GM12864 (cell line): ENCODE results near the gene KCNA10.
A peak's percentile ranks its signal among the peaks of the same experiment; 100 is the strongest.

Source experiments
- DNase-seq: peaks from one replicate; pipeline ENCODE4 v3.0.0-alpha.2; 2011; ENCODE audit warnings: low read depth
- H3K4me3 ChIP-seq: 2 replicates; pipeline ENCODE4 v1.5.1; 2011; ENCODE audit warnings: mild to moderate bottlenecking, low read depth, low read length, control low read depth
- TF ChIP-seq, protein P1 (sequence below): IDR thresholded peaks from 2 replicates; pipeline ENCODE4 v1.5.1; 2011; ENCODE audit warnings: low read depth, mild to moderate bottlenecking, moderate library complexity, low read length, control low read depth, inconsistent platforms; ENCODE audit errors: missing control alignments

KCNA10 gene

DNA sequence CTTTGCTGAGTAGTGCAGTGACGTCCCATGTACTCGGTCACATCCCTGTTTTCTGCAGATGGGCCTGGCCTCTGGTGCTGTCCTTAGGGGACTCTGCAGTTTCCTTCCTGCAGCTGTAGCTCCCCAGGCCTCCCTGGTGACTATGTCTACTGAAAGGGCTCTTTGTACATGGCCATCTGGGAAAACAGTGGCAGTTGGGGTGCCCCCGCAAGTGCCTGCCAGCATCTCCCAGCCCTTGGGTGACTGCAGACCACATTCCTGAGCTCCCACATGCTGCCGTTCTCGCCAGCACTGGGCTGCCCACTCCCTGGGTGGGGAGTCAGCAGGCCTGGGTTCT, 37.5 kb upstream of the KCNA10 start:
- TF ChIP-seq, protein P1, sequence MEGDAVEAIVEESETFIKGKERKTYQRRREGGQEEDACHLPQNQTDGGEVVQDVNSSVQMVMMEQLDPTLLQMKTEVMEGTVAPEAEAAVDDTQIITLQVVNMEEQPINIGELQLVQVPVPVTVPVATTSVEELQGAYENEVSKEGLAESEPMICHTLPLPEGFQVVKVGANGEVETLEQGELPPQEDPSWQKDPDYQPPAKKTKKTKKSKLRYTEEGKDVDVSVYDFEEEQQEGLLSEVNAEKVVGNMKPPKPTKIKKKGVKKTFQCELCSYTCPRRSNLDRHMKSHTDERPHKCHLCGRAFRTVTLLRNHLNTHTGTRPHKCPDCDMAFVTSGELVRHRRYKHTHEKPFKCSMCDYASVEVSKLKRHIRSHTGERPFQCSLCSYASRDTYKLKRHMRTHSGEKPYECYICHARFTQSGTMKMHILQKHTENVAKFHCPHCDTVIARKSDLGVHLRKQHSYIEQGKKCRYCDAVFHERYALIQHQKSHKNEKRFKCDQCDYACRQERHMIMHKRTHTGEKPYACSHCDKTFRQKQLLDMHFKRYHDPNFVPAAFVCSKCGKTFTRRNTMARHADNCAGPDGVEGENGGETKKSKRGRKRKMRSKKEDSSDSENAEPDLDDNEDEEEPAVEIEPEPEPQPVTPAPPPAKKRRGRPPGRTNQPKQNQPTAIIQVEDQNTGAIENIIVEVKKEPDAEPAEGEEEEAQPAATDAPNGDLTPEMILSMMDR, result no peak
- no peak for DNase-seq
- no peak overlapping the region for H3K4me3 ChIP-seq

GRCh38 chr1:110555807-110556470, 37.0 kb upstream of the KCNA10 start:
- DNase-seq, result no peak
- H3K4me3 ChIP-seq, result peak overlapping the region; percentile 19; the same call in 1 of the 2 replicates
- TF ChIP-seq, protein P1, result no peak

DNA sequence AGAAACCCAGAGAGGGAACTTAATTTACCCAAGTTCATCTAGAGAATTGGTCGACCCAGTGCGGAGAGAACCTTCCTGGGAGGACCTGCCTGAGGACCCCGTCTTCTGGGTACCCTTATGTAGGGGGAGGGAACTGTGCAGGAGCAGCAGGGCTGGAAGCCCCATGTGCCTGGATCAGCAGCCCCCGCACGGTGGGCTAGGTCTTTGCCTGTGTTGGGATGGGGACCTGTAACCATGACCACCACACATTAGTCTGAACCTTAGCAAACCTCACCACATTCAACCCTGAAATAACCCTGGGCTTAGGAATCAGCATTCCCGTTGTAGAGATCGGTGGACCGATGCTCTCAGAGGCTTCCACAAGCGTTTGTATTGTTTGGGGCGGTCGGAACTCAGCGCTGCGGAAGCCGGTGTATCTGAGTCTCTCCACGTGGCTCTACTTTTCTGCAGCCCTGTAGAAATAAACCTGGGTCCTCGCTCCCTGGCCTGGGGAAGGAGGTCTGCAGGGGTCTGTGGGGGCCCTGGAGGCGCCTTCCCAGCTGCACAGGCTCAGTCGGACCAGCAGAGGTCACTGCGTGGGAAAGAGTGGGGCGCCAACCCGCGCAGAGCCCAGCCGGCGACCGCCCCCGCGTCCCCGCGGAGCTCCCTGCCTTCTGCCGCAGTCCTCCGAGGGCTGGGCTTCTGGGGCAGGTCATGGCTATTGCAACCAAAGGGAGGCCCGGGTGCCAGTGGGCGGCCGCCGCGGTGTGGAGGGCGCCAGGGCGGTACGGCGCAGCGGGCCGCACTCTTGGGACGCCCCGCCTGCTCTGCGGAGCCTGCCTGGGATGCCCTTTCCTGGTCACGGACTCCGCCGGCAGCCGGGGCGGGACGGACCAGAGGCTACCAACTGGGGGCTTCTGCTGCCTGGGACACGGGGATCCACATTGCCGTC, 36.2 kb upstream of the KCNA10 start:
- H3K4me3 ChIP-seq, result peak overlapping the region; percentile 19
- DNase-seq, result no peak
- TF ChIP-seq, protein P1, result peak; percentile 80

- no peak overlapping the region for H3K4me3 ChIP-seq
- no peak for DNase-seq
- TF ChIP-seq, protein P1, result no peak
Measured at GRCh38 chr1:110551278-110551809, 32.4 kb upstream of the KCNA10 start.

DNA sequence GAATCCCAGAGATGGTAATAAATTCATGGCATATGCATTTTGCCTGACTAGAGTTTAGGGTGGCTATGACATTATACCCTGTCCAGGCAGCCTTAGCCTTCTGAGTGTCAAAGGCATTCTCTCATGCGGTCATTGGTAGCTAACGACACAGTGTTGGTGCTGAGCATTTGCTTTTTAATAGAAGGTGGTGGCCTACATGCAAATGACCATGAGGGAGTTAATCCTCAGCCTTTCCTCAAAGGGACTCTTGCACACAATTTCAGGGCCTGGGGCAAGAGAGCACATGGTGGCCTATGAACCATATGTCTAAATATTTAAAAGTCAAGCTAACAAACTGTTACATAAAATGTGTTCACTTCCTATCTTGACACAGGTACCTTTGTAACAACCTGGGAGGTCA, 30.9 kb upstream of the KCNA10 start:
- no peak for DNase-seq
- H3K4me3 ChIP-seq, result no peak overlapping the region
- TF ChIP-seq, protein P1, result no peak

- no peak overlapping the region for H3K4me3 ChIP-seq
- TF ChIP-seq, protein P1, result peak; percentile 84
- no peak for DNase-seq
Measured at GRCh38 chr1:110548381-110548780, 29.4 kb upstream of the KCNA10 start.
